Stimulated activated CD8-positive, alpha-beta memory T cell treated with anti-CD3 and anti-CD28 coated beads, Interleukin-7, amount 100 ng/mL, for 1 hour (primary cell): ENCODE measurements around the gene SFXN5.

Experiments used
- DNase-seq, 2 donors: peaks; one replicate each; pipeline ENCODE4 v3.0.0-alpha.2; 2020; ENCODE audit warnings: low read depth in 2 of 2

Gene SFXN5

GRCh38 chr2:73053316-73054114, 18.0 kb downstream of the SFXN5 start:
- no peak for DNase-seq

GRCh38 chr2:73050121-73050545, 21.4 kb downstream of the SFXN5 start:
- no peak for DNase-seq

- DNase-seq, result no peak
These were observed 27.3 kb downstream of the SFXN5 start for GRCh38 chr2:73043929-73044832.

GRCh38 chr2:73043276-73043675, 28.2 kb downstream of the SFXN5 start:
- no peak for DNase-seq

- DNase-seq, result no peak
These were observed 33.4 kb downstream of the SFXN5 start for GRCh38 chr2:73037947-73038585.

- no peak for DNase-seq
These were observed 34.7 kb downstream of the SFXN5 start for GRCh38 chr2:73036766-73037165.

- DNase-seq, result no peak
These were observed 35.4 kb downstream of the SFXN5 start for GRCh38 chr2:73035899-73036711.

GRCh38 chr2:73034661-73035375, 36.7 kb downstream of the SFXN5 start:
- no peak for DNase-seq

- no peak for DNase-seq
These were observed 37.6 kb downstream of the SFXN5 start for GRCh38 chr2:73033766-73034381.

- no peak for DNase-seq
These were observed 38.3 kb downstream of the SFXN5 start for GRCh38 chr2:73033142-73033765.

GRCh38 chr2:73032702-73033097, 38.8 kb downstream of the SFXN5 start:
- no peak for DNase-seq

- no peak for DNase-seq
These were observed 39.5 kb downstream of the SFXN5 start for GRCh38 chr2:73031725-73032701.

- no peak for DNase-seq
These were observed 40.3 kb downstream of the SFXN5 start for GRCh38 chr2:73031095-73031678.

GRCh38 chr2:73028841-73029240, 42.7 kb downstream of the SFXN5 start:
- DNase-seq, result no peak

GRCh38 chr2:73027340-73027739, 44.2 kb downstream of the SFXN5 start:
- no peak for DNase-seq

GRCh38 chr2:73023497-73023896, 48.0 kb downstream of the SFXN5 start:
- no peak for DNase-seq

GRCh38 chr2:73022024-73022568, 49.4 kb downstream of the SFXN5 start:
- no peak for DNase-seq
